NCI-H2081 (cell line): Measurements from ENCODE around the gene DUOX2.
"Not testable (repeated sequence)": the region's sequence is repeated elsewhere in the genome, so short reads cannot be mapped to it uniquely, and the experiment has no call there.

Experiments used
- DNase-seq, 2 experiments: peaks; one replicate each; lab custom pipeline; 2025; lab: John Stamatoyannopoulos, UW

Gene DUOX2

DNA sequence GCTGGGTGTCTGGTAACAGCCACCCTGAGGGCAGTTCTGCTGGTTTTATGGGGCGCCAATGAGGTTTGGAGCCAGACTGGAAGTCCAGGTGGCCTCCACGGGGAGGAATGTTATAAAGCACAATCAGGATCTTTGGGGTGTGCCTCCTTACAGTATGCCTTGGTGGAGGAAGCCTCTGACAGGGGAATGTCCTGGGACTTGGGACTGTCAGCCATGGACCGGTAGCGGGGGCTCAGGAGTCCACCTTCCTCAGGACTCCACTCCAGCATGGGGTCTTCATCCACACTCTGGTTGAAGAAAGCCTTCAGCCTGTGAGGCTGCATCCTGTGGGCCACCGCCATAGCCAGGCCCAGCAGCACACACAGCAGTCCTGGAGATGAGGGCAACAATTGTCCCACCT, 5.0 kb upstream of the DUOX2 start:
- no peak for DNase-seq

DNA sequence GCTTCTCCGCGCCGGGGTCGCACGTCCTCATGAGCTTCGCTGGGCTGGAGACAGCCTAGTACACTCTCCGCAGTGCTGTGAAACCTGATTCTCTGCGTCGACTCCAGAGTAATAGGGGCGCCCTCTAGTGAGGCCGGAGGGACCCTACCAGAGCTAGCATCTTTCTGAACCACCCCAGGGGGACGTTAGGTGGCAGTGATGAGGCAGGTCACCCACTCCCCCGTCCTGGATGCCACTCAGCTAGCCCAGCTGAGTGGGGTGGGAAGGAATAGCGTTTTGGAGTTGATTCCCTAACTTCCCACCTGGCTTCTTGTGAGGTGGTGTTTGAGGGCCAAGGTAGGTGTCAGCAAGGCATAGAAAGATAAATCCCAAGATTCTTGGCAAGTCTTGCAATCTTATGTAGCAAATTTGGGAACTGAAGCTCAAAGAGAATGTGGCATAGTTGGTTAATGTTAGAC, 4.2 kb upstream of the DUOX2 start:
- peak; percentile 90 to 93 for DNase-seq

DNA sequence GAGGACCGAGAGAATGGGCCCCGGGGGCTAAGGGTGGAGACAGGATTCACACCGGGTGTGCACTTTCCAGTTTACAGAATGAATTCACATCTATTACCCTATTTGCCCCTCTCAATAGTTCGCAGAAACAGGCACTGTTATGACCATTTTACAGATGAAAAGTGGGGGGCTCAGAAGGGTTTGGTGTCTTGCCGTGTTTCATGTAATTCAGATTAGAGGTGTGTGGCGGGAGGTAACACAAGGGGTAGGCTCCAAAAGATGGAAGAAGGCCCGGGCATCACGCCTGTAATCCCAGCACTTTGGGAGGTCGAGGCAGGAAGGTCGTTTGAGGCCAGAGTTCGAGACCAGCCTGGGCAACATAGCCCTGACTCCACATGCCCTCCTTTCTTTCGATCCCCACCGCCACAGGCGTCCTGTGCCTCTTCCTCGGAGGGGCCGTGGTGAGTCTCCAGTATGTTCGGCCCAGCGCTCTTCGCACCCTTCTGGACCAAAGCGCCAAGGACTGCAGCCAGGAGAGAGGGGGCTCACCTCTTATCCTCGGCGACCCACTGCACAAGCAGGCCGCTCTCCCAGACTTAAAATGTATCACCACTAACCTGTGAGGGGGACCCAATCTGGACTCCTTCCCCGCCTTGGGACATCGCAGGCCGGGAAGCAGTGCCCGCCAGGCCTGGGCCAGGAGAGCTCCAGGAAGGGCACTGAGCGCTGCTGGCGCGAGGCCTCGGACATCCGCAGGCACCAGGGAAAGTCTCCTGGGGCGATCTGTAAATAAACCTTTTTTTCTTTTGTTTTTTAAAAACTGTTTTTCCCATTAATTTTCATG, 3.5 kb upstream of the DUOX2 start:
- DNase-seq, result no peak

DNA sequence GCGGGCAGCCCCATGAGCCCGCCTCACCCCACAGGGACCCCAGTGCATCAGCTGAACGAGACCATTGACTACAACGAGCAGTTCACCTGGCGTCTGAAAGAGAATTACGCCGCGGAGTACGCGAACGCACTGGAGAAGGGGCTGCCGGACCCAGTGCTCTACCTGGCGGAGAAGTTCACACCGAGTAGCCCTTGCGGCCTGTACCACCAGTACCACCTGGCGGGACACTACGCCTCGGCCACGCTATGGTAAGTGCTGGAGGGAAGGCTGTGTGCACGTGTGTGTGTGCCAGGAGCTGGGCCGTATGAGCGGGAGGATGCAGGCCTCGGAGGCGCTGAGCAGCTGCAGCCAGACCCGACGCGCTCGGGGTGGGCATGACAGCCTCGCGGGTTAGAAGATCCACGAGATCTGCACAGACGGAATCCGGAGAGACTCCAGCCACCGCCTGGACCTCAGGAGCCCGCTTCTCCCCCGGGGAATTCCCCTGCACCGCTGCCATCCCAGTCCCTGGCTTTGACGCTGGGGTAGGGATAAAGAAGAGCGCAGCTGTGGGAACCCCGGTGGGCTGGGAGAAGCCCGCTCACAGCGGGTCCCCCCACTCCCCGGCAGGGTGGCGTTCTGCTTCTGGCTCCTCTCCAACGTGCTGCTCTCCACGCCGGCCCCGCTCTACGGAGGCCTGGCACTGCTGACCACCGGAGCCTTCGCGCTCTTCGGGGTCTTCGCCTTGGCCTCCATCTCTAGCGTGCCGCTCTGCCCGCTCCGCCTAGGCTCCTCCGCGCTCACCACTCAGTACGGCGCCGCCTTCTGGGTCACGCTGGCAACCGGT, 2.7 kb upstream of the DUOX2 start:
- no peak for DNase-seq

DNA sequence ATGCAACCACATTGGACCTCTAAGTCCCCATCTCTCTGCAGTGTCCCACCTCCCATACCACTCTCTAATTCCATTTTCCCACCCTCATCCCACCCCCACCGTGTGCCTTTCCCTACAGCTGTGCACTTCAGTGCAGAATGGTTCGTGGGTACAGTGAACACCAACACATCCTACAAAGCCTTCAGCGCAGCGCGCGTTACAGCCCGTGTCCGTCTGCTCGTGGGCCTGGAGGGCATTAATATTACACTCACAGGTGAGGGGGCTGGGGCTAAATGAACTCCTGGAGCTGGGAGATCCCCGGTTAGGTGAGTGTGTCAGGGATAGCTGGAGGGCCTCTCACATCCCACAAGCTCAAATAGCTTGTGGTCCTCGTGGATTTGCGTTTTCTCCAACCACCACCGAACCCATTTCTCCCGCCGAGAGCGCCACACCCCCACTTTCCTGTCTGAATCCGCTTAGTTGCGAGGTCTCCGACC, 2.1 kb upstream of the DUOX2 start:
- no peak for DNase-seq

DNA sequence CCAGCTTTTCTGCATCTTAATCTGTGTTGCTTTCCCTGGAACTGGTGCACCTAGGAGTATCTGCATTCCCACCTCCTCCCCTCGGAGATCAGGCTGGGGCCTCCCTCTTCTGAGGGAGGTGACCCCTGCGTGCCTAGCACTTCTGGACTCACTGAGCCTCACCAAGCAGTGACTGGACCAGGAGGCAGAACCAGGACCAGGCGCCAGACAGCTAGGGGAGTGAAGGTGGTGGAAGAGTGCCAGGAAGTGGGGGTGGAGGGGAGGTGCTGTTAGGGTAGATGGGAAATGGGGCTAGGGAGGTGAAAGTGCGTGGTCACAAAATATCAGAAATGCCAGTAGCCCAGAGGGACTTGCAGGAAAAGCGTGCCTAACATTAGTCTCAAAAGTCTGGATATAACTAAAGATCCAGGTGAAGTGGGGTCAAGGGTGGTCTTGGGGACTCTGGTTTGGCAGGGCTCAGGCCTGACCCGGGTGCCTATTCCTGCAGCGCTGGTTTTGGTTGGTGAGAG, 1.4 kb upstream of the DUOX2 start:
- no peak for DNase-seq

DNA sequence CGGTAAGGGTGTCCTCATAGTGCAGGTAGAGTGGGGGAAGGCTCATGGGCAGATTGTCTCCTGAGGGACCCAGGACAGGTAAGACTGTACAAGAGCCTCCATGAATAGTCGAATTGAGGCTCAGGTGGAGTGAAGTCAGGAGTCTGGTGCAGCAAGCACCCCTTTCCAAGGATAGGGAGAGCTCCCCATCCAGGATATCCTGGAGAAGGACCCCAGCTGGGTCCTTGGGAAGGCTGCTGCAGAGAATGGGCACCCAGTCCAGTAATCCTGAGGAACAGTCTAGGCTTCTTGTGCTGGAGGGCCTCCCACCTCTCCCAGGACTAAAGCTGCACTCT, 746 bp upstream of the DUOX2 start:
- DNase-seq, result no peak

DNA sequence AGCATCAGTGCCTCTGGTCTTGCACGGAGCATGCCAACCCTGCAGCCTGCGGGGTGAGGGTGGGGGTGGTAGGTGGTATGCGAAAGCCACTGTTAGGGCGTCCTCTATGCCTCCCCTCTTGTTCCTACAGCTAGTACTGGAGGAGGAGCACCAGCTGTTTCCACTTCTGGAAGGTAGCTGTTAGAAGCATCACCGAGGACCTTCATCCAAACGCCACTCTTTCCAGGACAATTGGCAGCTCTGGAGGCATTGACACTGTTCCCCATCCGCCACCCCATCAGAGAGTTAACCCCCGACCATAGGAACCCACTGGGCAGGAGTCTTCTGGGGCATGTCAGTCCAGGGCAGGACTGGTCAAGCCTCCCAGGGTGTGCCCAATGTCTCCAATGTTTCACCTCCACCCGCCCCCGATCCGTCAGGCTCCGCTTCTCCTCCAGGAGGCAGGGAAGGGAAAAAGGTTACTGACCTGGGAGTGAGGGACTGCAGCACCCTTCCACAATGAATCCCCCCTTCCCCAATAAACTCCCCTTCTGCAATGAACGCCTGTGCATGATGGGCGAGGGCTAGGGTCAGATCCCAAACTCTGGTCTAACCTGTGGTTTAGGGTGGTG, 487 bp downstream of the DUOX2 start:
- DNase-seq, result no peak

DNA sequence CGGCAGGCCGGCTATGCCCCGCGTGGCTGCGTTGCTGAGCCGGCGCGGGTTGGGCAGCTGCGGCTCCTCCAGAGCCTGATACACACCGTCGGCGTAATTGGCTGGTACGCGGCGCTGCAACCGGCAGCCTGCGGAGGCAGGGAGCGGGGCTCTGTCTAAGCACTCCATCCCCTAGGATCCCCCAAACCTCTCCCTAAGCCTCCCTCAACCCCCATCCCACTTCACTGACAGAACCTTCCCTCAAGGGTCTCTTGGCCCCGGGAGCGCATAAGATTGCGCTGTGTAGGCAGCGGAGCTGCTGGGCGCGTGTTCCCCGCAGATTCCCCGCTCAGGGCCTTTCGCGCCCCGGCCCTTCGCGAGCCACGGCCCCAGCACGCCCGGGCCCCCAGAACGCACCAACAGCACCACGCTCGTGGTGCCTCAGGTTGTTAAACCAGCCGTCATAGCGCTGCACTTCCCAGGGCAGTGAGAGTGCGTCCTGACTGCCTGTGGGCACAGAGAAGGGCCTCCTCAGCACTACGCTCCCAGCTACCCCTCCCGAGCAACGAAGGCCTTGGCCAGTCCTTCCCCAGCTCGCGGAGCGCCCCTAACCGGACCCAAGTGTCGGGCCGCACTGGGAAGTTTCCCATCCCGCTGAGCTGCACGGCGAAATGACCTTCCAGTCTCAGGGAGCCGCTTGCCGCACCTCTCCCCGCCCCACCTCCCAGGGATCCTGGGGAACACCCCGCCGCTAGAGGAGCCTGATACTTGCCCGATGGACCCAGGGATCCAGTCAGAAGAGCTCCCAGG, 1.2 kb downstream of the DUOX2 start:
- DNase-seq, result peak in 1 of 2 experiments; percentile 14

DNA sequence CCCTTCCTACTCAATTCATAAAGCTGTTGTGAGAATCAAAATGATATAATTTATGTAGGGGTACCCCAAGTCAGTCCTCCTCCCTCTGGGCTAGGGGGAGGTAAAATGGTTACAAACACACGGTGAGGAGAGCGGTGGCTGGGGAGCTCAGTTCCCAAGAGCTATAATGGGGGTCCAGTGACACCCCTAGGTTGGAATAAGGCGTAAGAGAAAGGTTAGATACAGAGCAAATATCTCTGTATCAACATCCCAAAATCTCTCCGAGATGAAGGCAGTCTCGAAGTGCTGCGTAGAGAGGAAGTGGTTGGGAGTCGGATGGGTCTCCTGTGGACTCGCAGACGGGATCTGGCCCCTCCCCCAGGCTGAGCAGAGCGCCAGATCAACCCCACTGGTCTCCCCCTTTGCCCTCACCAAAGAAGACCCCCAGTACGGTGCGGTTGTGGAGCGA, 1.8 kb downstream of the DUOX2 start:
- DNase-seq, result no peak

DNA sequence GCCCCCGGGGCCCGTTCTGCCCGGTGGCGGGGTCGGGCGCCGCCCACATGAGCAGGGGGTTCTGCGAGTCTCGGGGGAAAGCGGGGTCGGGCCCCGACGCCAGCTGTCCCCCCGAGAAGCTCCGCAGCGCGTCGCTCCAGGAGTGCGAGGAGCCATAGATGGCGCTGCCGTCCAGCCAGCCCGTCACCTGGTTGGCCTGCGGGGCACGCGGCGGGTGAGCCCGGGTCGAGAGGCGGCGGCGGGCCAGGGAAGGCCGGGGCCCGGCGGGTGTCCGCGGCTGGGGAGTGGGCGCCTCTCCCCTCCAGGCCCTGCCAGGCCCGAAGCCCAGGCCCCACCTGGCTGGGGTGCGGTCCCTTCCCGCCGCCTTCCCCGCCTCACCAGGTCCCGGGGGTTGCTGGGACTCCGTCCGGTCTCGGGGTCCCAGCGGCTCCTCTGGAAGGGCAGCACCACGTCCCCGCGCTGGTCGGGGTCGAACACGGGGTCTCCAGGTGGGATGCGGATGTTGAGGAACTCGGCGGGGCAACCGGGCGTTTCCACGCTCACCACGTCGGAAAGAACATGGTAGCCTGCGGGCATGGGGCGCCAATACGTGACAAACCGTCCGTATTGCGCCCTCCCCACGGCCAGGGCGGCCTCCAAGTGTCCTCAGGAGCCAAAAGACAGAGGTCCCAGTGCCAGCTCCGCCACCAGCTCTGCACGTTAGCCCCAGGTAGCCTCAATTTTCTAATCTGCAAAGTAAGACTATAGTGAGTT, 2.4 kb downstream of the DUOX2 start:
- DNase-seq, result no peak

DNA sequence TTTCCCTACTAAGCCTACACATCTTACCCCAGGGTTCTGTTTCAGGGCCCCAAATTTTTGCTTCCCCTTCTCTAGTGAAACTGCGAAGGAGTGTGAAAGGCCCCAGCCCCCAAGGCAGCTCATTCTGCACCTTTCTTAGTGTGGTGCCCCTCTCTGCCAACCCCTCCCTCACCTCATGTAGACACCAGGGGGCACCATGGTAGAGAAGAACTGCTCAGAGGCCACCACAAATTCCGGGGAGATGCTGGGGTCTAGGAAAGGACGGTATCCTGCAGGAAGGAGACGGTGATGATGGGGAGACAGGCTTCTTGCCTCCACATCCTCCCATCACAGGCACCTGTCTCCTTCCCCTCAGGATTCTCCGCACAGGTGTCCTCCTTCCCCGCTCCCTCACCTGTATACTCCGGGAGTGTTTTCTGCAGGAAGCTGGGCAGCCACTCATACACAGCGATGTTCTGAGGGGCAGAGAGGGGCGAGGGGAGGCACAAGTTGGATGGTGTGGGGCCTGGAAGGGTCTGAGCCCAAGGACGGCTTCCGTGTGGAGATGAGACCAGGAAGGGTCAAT, 3.6 kb downstream of the DUOX2 start:
- DNase-seq, result no peak

DNA sequence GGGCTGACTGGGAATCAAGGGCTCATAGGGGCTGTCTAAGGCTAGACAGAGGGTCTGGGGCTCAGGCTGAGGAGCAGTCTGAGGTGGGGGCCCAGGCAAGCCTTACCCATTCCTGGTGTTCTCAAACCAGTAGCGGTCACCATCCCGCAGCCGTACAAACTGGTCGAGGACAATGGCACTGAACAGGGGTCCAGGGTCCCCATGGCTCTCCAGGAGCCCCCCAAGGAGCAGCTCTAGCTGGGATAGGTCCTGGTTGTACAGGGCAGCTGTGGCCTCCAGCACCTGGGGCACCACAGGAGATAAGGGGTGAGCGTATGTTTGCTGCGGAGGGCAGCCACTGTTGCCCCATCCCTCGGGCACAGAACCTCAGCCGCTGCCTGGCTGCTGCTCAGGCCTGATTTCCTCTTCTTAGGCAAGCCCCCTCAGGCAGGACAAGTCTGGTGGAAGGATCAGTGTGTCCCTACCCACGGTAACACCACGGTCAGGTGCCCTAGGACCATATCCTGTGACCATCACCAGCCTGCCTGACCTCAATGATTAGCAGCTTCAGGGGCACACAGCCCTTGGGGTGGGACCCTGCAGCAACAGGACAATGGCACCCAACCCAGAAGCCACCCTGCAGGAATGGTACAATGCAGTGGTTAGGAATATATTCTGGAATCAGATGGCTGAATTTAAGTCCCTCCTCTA, 5.9 kb downstream of the DUOX2 start:
- DNase-seq, result no peak

DNA sequence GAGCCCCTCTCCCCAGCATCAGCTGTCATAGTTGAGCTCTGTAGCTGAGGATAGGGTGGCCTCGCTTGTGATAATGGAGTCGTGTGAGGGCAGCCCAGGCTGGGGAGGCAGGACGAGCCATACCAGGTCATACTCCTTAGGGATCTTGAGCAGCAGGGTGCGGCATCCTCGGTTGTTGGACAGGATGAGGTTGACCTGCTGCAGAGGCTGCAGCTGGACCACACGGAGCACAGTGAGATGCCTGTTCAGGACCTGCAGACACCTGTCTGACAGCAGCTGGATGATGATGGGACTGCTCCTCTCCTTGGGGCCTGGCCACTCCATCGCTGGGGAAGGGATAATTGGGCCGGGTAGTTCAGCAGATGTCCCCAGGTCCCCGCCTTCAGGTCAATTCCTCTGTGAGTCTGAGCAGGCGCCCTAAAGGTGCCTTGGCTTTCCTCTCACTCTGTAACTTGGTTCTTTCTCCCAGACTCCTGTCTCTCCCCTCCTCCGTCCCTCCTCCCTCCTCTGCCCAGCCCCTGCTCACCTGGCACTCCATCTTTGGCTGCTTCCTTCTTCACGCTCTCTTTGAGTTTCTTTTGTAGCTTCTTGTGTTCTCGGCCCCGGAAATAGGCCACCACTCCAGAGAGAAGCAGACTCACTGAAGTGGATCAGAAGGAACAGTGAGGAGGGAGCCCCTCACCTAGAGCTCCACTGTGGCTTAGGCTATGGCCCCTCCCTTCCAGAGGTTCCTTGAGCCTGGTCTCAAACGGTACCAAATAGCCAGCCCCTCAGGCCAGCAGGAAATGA, 7.8 kb downstream of the DUOX2 start:
- DNase-seq, result no peak

DNA sequence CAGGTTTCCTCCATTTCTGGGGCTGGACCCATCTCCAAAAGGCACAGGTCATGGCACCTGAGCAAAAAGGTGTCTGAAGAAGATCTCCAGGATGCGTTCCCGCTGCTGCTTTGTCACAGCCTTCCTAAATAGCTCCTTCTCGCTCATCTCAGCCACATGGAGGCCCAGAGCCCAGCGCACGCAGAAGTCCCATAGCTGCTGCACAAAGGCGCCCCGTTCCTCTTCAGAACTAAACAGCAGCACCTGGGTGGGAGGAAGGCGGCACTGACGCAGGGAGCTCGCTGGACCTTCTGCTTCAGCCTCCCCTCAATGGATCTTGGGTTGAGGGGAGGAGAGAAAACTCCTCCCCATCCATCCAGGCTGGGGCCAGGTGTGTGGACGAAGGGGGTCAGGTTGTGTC, 8.4 kb downstream of the DUOX2 start:
- DNase-seq, result no peak

DNA sequence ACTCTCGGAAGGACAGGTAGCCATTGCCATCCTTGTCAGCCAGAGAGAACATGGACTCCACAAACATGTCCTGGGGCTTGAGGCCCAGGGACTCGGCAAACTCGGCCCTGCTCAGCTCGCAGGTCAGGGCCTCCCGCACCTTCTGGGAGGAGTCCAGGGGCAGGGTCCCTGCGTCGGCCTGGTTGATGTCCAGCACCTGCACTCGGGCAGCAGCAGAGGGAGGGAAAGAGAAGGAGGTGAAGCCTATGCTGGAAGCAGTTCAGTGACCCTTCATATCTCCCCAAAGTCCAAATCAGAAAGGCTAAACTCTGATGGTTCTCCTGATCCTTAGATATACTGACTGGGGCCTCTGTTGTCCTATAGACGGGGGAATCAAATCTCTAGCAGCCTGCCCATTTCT, 9.8 kb downstream of the DUOX2 start:
- not testable (repeated sequence) for DNase-seq

DNA sequence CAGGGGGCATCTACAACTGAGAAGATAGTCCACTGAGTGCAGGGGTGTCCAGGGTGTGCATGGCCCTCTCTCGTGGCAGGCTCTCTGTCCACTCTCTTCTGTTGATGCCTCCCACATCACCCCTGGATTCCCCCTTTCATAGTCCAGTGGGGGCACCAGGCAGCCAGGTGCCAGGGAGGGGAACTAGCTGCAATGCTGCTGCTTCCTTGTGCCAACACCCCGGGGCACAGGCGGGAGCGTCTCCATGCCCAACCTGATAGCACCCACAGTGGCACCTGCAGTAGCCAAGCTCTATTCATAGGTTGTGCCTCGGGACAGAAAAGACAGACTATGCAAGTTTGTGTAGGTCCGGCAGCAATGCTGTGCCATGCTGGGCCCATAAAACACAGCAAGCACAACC, 11.7 kb downstream of the DUOX2 start:
- DNase-seq, result no peak

DNA sequence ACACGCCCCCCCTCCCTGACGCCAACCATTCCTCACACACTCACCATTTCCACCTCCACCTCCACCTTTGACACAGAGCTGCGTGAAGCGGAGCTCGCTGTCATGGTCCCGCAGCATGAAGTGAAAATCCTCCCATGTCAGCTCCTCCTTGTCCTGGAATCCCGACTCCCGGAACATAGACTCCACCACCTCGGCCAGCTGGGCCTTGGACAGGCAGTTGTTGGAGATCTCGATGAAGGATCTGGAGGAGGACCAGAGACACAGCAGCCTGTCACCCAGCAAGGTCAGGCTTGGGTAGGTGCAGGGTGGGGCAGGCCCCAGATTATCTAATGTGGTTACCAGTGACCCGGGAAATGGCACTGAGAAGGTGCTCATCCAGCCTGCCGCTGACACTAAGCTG, 12.2 kb downstream of the DUOX2 start:
- no peak for DNase-seq
